Regular cardiac myocyte (primary cell): ENCODE data around the gene CD47. TPM values are rescaled to one million over a fixed set of nuclear protein-coding genes. Genes with fewer than 3 reads are reported as not detected.

Experiments used
- total RNA-seq: library from RNA; depleted of rRNA; stranded (reverse); fragments of >200 nt; gene quantifications from 2 replicates; pipeline ENCODE4 v1.2.3, GENCODE V29; 2014

The CD47 gene
- 80.3 and 97.8 TPM in 2 replicates for total RNA-seq

GRCh38 chr3:108090701-108091497 is at the start of gene CD47:
CD47 (minus strand) TSS chr3:108091031; CDS start chr3:108090908, 123 bp downstream.

Other genes with a start within 250 kb of the CD47 start
- gene IFT57, start 131.4 kb upstream of the CD47 start, total RNA-seq, result 44.3 and 64.0 TPM in 2 replicates
- gene HHLA2, start 205.5 kb upstream of the CD47 start, total RNA-seq, result under 0.01 TPM in 1 of 2 replicates, not detected in the other